Measurements from ENCODE around the gene USP46. TPM values are rescaled to one million over a fixed set of nuclear protein-coding genes. Genes with fewer than 3 reads are reported as not detected.

The USP46 gene, protein sequence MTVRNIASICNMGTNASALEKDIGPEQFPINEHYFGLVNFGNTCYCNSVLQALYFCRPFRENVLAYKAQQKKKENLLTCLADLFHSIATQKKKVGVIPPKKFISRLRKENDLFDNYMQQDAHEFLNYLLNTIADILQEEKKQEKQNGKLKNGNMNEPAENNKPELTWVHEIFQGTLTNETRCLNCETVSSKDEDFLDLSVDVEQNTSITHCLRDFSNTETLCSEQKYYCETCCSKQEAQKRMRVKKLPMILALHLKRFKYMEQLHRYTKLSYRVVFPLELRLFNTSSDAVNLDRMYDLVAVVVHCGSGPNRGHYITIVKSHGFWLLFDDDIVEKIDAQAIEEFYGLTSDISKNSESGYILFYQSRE
- 9.6 and 11.2 TPM in 2 replicates for total RNA-seq

DNA sequence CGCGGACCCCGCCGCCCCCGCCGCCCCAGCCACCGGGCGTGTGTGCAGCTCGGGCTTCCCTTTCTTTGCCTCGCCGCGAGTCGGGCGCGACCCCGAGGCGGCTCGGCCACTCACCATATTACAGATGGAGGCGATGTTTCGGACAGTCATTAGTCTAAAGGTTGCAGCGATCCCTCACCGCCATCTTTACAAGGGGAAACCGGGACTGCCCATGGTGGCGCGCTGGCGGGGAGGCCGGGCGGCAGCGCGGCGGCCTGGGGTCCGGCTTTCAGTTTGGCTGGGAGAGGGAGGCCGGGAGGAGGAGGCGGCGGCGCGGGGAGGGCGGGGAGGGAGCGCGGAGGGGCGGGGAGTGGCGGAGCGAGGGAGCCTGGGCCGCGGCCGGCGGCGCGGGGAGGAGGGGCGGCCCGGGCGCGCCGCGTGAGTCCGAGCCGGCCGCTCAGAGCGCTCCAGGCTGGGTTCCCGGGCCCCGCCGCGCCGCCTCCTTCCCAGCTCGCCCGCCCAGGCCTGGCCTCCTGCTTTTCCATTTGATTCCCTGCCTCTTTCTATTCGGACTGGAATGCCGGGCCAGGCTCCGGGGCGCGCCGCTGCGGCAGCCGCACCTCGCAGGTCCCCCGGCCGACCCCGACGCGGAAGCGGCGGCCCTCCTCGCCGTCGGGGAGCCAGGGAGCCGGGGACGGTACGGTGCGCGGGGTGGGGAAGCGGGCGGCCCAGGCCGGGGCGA is at the start of gene USP46:
TSS of gene USP46 (minus strand) at position 301 of the 721 bp plus-strand sequence. CDS start at position 150, 151 bp downstream.
- intact Hi-C loops (cut with micrococcal nuclease) = loop anchor here (1.0 to 10.0 kb wide), 4 partner anchors 42 to 816 kb away; partner anchors contain the start of genes DCUN1D4 and SGCB

DNA sequence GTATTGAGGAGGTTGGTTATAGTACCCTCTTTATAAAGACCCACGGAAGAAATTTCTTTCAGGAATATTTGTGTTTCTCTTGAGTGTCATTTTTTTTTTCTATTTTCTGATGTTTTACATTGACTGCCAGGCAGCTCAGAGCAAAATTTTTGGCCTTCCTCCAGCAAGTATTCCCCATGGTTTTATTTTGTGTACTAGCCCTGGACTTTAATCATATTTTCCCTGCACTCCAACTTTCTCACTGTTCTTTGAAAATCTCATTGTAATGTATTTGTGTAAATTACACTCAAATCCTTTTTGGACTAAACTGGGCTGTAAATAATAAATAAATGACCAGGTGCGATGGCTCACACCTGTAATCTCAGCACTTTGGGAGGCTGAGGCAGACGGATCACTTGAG is 45.6 kb upstream of the USP46 start:
- intact Hi-C loops (cut with micrococcal nuclease) = no loop called here

DNA sequence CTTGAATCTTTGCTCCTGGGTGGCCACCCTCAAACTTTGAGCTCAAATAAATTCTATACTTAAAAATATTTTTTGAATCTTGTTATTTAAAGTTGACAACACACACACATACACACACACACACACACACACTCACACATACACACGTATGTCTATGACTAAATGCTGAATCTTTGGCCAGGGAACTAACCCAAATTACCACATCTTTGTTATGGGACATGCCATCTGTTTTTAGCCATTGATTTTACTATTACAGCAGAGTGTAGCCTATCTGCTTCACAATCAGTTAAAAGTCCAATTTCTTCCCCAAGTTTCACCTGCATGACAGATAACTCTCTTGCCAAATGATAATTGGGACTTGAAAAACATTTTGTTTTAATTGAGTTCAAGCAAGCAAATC is 45.0 kb upstream of the USP46 start:
- intact Hi-C loops (cut with micrococcal nuclease) = no loop called here

DNA sequence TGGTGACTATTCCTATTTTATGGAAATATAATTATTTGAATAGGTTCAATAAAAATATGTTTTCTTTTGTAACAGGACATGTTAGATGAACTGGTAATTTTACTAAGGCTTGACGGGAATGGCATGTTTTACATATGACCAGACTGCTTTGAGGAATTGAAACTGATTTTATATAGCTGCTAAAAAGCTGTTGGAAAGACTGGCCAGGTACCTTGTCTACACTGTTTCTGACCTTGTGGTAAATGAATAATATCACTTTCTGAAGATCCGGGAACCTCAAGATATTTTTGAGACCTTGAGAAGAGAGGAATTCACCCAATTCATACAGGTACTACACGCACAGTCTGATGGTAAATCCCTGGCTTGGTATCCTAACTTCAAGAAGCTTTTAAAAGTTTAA is 42.1 kb upstream of the USP46 start:
- intact Hi-C loops (cut with micrococcal nuclease) = no loop called here

DNA sequence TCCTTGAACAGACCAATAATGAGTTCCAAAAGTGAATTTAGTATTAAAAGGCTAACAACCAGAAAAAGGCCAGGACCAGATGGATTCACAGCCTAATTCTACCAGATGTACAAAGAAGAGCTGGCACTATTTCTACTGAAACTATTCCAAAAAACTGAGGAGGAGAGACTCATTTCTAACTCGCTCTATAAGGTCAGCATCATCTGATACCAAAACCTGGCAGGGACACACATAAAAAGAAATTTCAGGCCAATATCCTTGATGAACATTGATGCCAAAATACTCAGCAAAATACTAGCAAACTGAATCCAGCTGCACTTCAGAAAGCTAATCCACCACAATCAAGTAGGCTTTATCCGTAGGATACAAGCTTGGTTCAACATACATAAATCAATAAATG is 35.8 kb upstream of the USP46 start:
- intact Hi-C loops (cut with micrococcal nuclease) = no loop called here

DNA sequence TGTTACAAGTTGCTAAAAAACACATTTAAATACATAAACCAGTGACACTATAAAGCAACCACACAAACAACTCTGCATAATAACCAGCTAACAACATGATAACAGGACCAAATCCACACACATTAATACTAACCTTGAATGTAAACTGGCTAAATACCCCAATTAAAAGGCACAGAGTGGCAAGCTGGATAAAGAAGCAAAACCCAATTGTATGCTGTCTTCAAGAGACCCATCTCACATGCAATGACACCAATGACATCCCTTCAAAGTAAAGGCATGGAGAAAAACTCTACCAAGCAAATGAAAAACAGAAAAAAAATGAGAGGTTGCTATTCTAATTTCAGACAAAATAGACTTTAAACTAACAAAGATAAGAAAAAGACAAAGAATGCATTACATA is 34.4 kb upstream of the USP46 start:
- intact Hi-C loops (cut with micrococcal nuclease) = no loop called here

DNA sequence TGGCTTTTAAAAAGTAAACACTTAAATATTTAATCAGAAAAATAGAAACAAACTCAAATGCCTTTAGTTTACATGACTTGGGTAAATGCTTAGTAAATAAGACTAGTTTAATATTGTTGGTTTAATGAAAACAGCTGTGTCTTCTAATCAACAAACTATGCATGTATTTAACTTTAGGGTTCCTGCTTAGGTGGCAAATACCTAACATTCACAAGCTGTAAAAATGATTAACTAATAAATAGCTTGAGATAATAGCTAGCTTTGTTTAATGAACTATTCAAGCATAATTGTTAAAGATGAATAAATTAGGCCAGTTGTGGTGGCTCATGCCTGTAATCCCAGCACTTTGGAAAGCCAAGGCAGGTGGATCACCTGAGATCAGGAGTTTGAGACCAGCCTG is 30.0 kb upstream of the USP46 start:
- intact Hi-C loops (cut with micrococcal nuclease) = no loop called here

DNA sequence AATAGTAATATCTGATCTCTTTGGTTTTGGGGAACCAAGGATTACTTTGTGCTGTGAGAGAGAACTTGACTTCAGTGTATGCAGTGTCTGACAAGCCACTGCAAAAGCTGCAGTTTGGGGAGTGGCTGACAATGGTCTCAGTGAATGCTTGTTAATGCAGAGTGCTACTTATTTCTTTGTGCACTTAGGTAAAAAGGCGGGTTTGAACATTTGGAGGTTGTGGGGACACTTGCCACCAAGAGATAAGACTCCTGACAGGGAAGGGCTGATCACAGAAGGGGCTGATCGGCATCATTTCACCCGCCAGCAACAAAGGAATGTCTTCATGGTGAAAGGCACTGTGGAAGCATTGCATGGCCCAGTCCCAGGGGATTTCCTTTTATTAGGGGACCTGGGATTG is 28.6 kb upstream of the USP46 start:
- intact Hi-C loops (cut with micrococcal nuclease) = no loop called here

DNA sequence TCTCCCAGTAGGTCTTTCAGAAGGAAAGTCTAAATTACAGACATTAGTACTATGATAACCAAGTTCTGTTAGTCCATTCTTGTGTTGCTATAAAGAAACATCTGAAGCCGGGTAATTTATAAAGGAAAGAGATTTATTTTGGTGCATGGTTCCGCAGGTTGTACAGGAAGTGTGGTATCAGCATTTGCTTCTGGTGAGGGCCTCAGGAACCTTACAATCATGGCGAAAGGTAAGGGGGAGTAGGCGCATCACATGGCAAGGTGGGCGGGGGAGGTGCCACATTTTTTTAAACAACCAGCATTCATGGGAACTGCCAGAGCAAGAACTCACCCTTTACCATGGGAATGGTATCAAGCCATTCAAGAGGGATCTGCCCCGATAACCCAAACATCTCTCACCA is 26.2 kb upstream of the USP46 start:
- intact Hi-C loops (cut with micrococcal nuclease) = no loop called here

DNA sequence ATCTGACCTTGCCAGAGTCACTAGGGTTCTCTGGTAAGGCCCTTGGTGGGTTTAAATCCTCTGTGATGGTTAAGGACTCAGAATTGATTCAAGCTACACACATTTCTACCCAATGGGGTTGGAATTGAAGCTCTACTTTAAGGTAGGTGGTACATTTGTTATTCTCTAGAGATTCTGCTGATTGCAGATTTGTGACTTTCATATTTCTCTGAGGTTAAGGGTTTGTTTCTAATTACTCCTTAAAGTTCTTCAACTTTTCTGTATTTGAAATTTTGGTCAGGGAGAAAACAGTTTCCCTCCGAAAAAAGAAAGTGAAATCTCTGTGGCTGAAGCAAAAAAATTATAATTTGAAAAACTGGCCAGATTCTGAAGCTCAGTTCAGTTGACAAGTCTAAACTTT is 25.8 kb upstream of the USP46 start:
- intact Hi-C loops (cut with micrococcal nuclease) = no loop called here

DNA sequence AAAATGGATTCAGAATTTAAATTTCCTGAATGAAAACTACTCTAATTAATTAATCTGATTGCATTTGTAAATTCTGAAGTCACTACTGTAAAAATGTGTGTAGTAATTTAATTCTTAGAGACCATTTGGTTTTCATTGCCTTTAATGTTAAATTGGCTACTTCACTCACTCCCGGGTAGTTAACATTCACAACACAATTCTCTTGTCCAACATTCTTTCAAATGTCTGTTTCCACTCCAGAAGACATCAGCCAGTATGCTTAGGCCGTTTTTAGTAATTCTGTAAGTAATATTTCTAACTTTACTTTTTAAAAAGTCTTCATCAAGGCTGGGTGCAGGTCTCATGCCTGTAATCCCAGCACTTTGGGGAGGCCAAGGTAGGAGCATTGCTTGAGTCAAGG is 21.3 kb upstream of the USP46 start:
- intact Hi-C loops (cut with micrococcal nuclease) = no loop called here

DNA sequence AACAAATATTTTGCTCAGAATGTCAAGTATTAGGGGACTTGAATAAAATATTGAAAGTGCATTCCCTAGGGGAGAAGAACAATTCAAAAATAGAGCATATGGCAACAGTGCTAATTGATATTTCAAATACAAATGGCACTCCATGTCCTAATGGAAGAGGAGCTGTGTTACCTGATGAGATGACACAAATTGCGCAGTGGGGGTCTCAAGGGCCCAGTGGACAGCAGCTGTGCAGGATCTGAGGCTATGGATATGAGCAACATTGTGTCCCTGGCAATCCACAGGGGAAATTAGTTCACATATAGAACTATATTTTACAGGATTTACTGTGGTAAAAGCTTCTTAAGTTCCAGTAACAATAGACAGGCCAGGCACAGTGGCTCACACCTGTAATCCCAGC is 17.4 kb upstream of the USP46 start:
- intact Hi-C loops (cut with micrococcal nuclease) = no loop called here

DNA sequence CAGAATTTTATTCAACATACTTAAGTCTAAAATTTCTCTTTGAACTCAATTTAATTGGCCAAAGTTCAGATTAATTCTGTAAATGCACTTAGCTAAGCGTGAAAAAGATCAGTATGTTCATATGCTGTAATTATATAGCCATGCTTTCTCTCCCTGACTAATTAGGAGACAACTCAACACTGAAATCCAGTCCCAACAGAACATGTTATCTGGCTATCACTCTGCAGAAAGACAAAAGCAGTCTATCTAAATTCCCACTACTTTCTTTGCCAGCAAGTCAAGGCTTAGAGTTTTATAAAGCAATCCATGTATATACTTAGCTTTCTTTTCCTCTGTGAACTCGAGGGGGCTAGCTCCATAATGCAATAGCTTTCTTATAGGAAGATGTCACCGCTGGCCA is 16.0 kb upstream of the USP46 start:
- intact Hi-C loops (cut with micrococcal nuclease) = no loop called here

DNA sequence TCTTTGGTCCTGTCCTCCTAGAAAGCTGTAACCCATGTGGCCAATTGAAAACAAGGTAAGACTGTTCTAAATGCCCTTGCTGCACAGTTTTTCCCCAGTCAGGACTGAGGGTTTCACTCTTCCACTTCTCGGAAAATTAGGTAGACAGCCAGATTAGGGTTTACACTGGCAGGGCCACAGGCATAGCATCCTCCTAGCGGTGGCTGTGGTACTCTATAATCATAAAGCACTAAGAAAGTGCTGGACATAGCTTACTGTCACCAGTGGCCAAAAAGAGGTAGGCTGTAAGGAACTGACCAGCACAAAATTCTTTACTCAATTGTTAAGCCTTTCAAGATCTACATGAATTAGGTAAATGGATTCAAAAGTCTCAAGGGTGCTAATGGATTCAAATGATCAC is 11.6 kb upstream of the USP46 start:
- intact Hi-C loops (cut with micrococcal nuclease) = no loop called here

DNA sequence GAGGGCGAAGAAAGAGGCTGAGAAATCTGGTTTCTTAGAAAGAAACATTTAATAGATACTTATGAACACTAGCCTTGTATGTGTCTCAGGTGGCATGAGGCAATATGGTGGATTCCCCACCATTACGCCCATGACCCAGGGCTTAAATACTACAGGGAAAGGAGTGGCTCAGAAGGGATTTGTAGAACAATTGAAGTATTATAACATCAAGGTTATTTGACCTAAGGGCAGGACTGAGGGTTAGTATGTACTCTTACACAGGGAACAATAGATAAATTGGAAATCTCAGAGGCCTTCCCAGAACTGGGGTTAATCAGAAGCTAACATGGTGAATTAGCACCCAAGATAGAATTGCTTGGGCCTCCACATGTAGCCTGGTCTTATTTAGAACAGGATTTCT is 11.0 kb upstream of the USP46 start:
- intact Hi-C loops (cut with micrococcal nuclease) = no loop called here

DNA sequence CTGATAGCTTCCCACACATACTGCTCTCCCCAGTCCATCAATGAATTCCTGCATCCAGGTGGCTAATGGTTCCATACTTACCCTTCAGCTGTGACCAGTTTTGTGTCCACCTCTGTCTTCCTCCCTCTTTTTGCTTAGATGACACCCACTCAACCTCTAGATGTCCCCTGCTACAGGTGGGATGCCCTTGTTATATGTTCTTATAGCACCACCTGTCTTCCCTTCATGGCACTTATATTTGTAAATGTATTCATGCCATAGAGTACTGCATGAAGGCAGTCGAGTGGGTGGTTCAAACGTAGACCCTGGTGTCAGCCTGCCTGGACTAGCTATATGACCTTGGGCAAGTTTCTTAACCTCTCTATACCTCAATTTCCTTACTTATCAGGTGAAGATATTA is 6.5 kb upstream of the USP46 start:
- intact Hi-C loops (cut with micrococcal nuclease) = loop anchor here (1.0 to 2.0 kb wide), 3 partner anchors 121 to 317 kb away; no protein-coding TSS in a partner anchor

DNA sequence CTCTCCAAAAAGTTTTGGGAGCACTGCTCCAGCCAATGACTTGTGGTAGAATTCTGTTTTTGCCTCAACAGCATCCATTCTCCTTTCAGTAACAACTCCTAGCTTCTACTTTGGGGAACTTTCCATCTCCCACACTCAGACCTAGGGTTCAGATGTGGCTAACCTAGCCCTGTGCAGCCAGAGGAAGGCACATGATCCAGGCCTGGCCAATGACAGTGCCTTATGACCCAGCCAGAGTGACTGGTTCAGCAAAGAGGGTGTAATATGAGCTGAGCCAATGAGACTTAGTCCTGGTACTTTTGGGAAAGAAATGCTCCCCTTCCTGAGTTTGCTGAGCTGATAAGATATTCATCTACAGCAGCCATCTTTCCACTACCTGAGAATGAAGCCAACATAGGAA is 5.4 kb upstream of the USP46 start:
- intact Hi-C loops (cut with micrococcal nuclease) = loop anchor here (2.0 to 5.0 kb wide), 3 partner anchors 120 to 1393 kb away; no protein-coding TSS in a partner anchor

DNA sequence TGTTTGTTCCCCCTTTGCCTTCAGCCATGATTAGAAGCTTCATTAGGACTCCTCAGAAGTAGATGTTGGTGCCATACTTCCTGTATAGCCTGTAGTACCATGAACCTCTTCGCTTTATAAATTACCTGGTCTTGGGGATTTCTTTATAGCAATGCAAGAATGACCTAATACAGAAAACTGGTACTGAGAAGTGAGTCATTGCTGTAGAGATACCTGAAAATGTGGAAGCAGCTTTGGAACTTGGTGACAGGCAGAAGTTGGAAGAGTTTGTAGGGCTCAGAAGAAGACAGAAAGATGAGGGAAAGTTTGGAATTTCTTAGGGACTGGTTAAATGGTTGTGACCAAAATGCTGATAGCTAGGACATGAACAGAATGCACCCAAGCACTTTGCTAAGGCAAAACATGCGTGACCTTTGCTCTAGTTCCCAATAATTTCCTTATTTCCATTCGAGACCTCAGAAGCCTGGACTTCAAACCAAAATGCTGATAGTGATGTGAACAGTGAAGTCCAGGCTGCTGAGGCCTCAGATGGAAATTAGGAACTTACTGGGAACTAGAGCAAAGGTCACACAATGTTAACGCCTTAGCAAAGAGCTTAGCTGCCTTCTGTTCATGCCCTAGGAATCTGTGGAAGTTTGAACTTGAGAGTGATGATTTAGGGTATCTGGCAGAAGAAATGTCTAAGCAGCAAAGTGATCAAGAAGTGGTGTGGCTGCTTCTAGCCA is 3.0 kb upstream of the USP46 start:
- intact Hi-C loops (cut with micrococcal nuclease) = loop anchor here (2.0 to 5.0 kb wide), 2 partner anchors 73 to 1395 kb away; no protein-coding TSS in a partner anchor

DNA sequence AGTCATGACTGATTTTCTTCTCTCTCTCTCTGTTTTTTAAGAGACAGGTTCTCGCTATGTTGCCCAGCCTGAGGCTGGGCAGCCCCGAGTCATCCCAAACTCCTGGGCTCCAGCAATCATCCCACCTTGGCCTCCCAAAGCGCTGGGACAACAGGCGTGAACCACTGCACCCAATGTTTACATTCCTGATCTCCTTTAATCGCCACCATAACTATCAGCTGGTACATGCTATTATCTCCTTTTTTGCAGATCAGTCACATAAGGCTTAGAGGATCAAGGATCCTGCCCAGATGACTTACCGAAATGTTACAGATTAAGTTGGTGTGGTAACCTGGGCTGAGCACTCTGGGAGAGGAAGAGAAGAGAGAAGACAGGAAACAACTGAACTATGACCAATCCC is 1.5 kb upstream of the USP46 start:
- intact Hi-C loops (cut with micrococcal nuclease) = loop anchor here (1.0 to 5.0 kb wide), 3 partner anchors 62 to 1397 kb away; no protein-coding TSS in a partner anchor

DNA sequence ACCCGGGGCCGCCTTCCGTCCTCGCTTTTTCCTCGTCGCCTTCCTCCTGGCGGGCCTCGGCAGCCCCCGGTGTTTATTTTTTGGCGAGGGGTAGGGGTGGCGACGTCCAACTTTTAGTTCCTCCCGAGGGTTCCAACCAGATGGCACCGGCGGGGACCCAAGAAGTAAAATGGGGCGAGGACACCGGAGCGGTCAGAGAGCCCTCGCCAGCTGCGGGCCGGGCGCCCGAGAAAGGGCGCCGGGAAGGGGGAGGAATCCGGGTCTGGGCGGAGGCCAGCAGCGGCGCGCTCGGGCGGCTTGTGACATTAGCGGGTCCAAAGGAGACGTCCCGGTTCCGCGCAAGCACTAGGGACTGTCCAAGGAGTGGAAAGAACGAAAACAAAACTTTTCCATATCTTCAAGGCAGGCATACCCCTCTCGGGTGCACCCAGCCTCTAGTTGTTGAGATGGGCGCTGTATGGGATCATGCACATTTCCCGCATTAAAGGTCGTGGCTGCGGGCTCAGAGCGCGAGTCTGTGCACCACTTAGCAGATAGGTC is 691 bp upstream of the USP46 start:
- intact Hi-C loops (cut with micrococcal nuclease) = loop anchor here (1.0 to 10.0 kb wide), 7 partner anchors 43 to 1398 kb away; partner anchors contain the start of genes DCUN1D4 and SGCB

DNA sequence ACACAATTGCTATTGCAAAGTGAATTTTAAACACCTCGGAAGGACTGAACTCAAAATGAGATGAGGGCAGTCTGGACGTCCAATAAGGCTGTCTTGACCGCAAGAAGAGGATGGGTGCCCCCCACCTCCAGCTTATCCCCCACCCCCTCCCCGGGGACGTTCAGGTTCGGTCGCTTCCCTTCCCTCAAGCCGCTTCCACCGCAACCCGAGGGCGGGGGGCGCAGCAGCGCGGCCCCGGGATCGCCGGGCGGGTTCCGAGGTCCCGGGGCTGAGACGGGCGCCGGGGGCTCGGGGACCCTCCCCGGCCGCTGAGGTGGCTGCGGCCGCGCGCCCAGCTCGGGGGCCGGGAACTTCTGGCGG is 480 bp downstream of the USP46 start:
- intact Hi-C loops (cut with micrococcal nuclease) = loop anchor here (2.0 to 10.0 kb wide), 3 partner anchors 42 to 816 kb away; partner anchors contain the start of genes DCUN1D4 and SGCB

All from T-helper 1 cell treated with Interleukin-12 subunit alpha and Interleukin-12 subunit beta and Interleukin-4 antibody, amounts not matched to agents 30 ng/mL and 1 ng/mL, for 36 hours (primary cell).